HepG2 (cell line): ENCODE results near the gene FXYD6. TPM values are rescaled to one million over a fixed set of nuclear protein-coding genes. Genes with fewer than 3 reads are reported as not detected.
A peak's percentile ranks its signal among the peaks of the same experiment; 100 is the strongest.

ENCODE experiments used
- ATAC-seq: fragments of 200-7000 bp; cut with Tn5 transposase; 3 replicates; pipeline ENCODE4 v1.9.1; 2020; ENCODE audit warnings: mild to moderate bottlenecking, moderate library complexity
- BruUV-seq: library from RNA; stranded (reverse); fragments of 400-500 nt; replicated peaks from 2 replicates; lab custom pipeline; 2021; lab: Mats Ljungman, UMichigan
- CTCF ChIA-PET: fragments of 300-600 bp; formaldehyde crosslinking; extraction: SDS; loops from one replicate; lab custom pipeline; 2021; ENCODE audit warnings: low total read pairs, inconsistent platforms, low intra/inter-chr PET ratio; lab: Yijun Ruan, JAX
- POLR2A ChIA-PET: fragments of 350-600 bp; sonication (Branson Sonifier 250); formaldehyde crosslinking; loops from one replicate; lab custom pipeline; 2020; ENCODE audit warnings: antibody characterized with exemption, inconsistent platforms; lab: Yijun Ruan, JAX
- DNase-seq: peaks from one replicate; pipeline ENCODE4 v3.0.0-alpha.2; 2015; ENCODE audit warnings: low spot score
- FAIRE-seq: peaks from 3 replicates; lab custom pipeline; 2011; peaks lifted over from hg19 to GRCh38; lab: Jason Lieb, UNC
- H2AFZ ChIP-seq: one replicate; pipeline ENCODE4 v1.6.1; 2011; ENCODE audit warnings: low read length, inconsistent platforms
- H3K27ac ChIP-seq: fragments of 300-600 bp; 3 replicates; pipeline ENCODE4 v1.8.0; 2011; ENCODE audit warnings: mixed run types, mild to moderate bottlenecking, mixed read lengths, low read length, inconsistent platforms; ENCODE audit not compliant: insufficient read depth; ENCODE audit errors: extremely low read length
- H3K27me3 ChIP-seq, 2 experiments: fragments of 200-600 bp in 1 of 2; 2 replicates in 1 of 2; 3 replicates in 1 of 2; pipeline versions ENCODE4 v1.6.0 to v1.8.0; 2011; ENCODE audit warnings: low read length in 2 of 2, mild to moderate bottlenecking in 2 of 2, moderate library complexity in 2 of 2, inconsistent platforms in 1 of 2; ENCODE audit not compliant: insufficient read depth in 2 of 2, control insufficient read depth in 1 of 2
- H3K36me3 ChIP-seq, 2 experiments: fragments of 200-600 bp in 1 of 2; replicated peaks in 1 of 2; 2 replicates in 1 of 2; 3 replicates in 1 of 2; pipeline versions ENCODE4 v1.5.1 to v1.8.0; 2011; ENCODE audit warnings: low read length in 2 of 2, inconsistent platforms in 1 of 2; ENCODE audit not compliant: insufficient read depth in 2 of 2, control insufficient read depth in 1 of 2
- H3K4me1 ChIP-seq: 2 replicates; pipeline ENCODE4 v1.5.1; 2012; ENCODE audit warnings: low read length, inconsistent platforms; ENCODE audit not compliant: insufficient read depth
- H3K4me2 ChIP-seq: 2 replicates; pipeline ENCODE4 v1.6.0; 2011; ENCODE audit warnings: low read depth, low read length, inconsistent platforms
- H3K4me3 ChIP-seq, 3 experiments: fragments of 200-600 bp in 1 of 3; sonication (generic), shearing (Covaris generic) in 1 of 3; replicated peaks in 1 of 3; 2 replicates each; pipeline ENCODE4 v1.5.1; 2011 to 2016; ENCODE audit warnings: low read length in 3 of 3, inconsistent platforms in 2 of 3, low read depth in 2 of 3, mild to moderate bottlenecking in 2 of 3, control low read depth in 1 of 3, mixed read lengths in 1 of 3; ENCODE audit not compliant: insufficient read depth in 1 of 3
- H3K79me2 ChIP-seq: one replicate; pipeline ENCODE4 v1.6.1; 2011; ENCODE audit warnings: low read length, inconsistent platforms; ENCODE audit not compliant: insufficient read depth
- H3K9ac ChIP-seq: 2 replicates; pipeline ENCODE4 v1.6.0; 2011; ENCODE audit warnings: mild to moderate bottlenecking, low read depth, low read length, inconsistent platforms; ENCODE audit not compliant: insufficient read depth
- H3K9me3 ChIP-seq: 2 replicates; pipeline ENCODE4 v1.5.1; 2012; ENCODE audit warnings: mild to moderate bottlenecking, low read length
- H4K20me1 ChIP-seq: 2 replicates; pipeline ENCODE4 v1.6.0; 2011; ENCODE audit warnings: inconsistent platforms, mild to moderate bottlenecking, low read length, moderate library complexity; ENCODE audit not compliant: insufficient read depth
- CEBPB ChIP-seq: IDR thresholded peaks from 2 replicates; pipeline ENCODE4 v1.6.1; 2011; ENCODE audit warnings: low read depth, low read length, improper control_type of control experiment, borderline replicate concordance
- NCOA2 ChIP-seq: sonication (generic); formaldehyde crosslinking; IDR thresholded peaks from 2 replicates; pipeline ENCODE4 v1.8.0; 2022; ENCODE audit warnings: inconsistent platforms
- SRSF1 ChIP-seq: fragments of 200-400 bp; formaldehyde crosslinking; optimal IDR thresholded peaks from 2 replicates; pipeline ENCODE3; 2017; ENCODE audit warnings: mild to moderate bottlenecking, low read depth, low read length, moderate library complexity
- TEF ChIP-seq: sonication (generic); formaldehyde crosslinking; IDR thresholded peaks from 2 replicates; pipeline ENCODE4 v1.5.0; 2020; ENCODE audit warnings: missing genetic modification reagents
- ZBTB26 ChIP-seq: IDR thresholded peaks from 2 replicates; pipeline ENCODE4 v1.6.1; 2016; ENCODE audit warnings: missing compliant biosample characterization, missing genetic modification reagents, borderline replicate concordance
- ZNF17 ChIP-seq: sonication (generic); formaldehyde crosslinking; IDR thresholded peaks from 2 replicates; pipeline ENCODE4 v1.5.0; 2020; ENCODE audit warnings: mild to moderate bottlenecking, missing genetic modification reagents
- ZNF326 ChIP-seq: sonication (generic); formaldehyde crosslinking; IDR thresholded peaks from 2 replicates; pipeline ENCODE4 v1.4.0; 2020; ENCODE audit warnings: missing genetic modification reagents, borderline replicate concordance
- ZNF34 ChIP-seq: sonication (generic); formaldehyde crosslinking; IDR thresholded peaks from 2 replicates; pipeline ENCODE4 v1.4.0; 2020; ENCODE audit warnings: mild to moderate bottlenecking, missing genetic modification reagents, borderline replicate concordance
- ZNF619 ChIP-seq: sonication (generic); formaldehyde crosslinking; IDR thresholded peaks from 2 replicates; pipeline ENCODE4 v1.4.0; 2020; ENCODE audit warnings: mild to moderate bottlenecking, missing genetic modification reagents
- ZSCAN21 ChIP-seq: sonication (generic); formaldehyde crosslinking; IDR thresholded peaks from 2 replicates; pipeline ENCODE4 v1.8.0; 2022; ENCODE audit warnings: mild to moderate bottlenecking, missing genetic modification reagents, moderate library complexity, borderline replicate concordance
- ZSCAN22 ChIP-seq: sonication (generic); formaldehyde crosslinking; IDR thresholded peaks from 2 replicates; pipeline ENCODE4 v1.4.0; 2020; ENCODE audit warnings: mild to moderate bottlenecking, missing genetic modification reagents
- WGBS: methylation state at CpG from one replicate; pipeline ENCODE4 v1.1.6; 2017; ENCODE audit warnings: low lambda C conversion rate; 5-methylcytosine and 5-hydroxymethylcytosine counted together
- in situ Hi-C: cut with HindIII; loops from 2 replicates; pipeline ENCODE4 v1.10.0; 2017; ENCODE audit warnings: low pct_unique_long_range_greater_than_20kb; ENCODE audit not compliant: extremely low pct_ligation_motif_present
- intact Hi-C: fragments of 100-400 bp; cut with micrococcal nuclease; formaldehyde crosslinking; loops from one replicate; pipeline ENCODE4 v1.10.0; 2022; ENCODE audit not compliant: unreplicated experiment
- polyA plus RNA-seq, 8 experiments: library from polyadenylated mRNA; depleted of rRNA in 3 of 8; stranded (reverse) in 7 of 8; unstranded in 1 of 8; fragments of >200 nt; fragmentation: Illumina TruSeq in 4 of 8; extraction: Trizol in 4 of 8; gene quantifications; 2 replicates each; pipeline versions ENCODE4 v1.2.1 to v1.2.3, GENCODE V29; 2011 to 2016; ENCODE audit warnings: low read depth in 4 of 8, missing spikeins in 1 of 8, mixed read lengths in 1 of 8; ENCODE audit not compliant: insufficient read depth in 1 of 8
- total RNA-seq, 5 experiments: library from RNA; depleted of rRNA; stranded (reverse); fragments of >200 nt; fragmentation: Illumina TruSeq; extraction: Trizol; gene quantifications; 2 replicates each; pipeline ENCODE4 v1.2.3, GENCODE V29; 2016; ENCODE audit warnings: low read depth in 1 of 5

The FXYD6 gene
- total and polyA plus RNA-seq, 2 of the 13 experiments (the other 11 are each of a cell fraction or from before 2014, with no cell fraction given) = not detected

GRCh38 chr11:117836077-117836960 is 40.1 kb downstream of the FXYD6 start:
- ChIA-PET POLR2A (no interaction called here), CTCF (no interaction called here)
- DNase-seq (no peak), ATAC-seq (no peak), FAIRE-seq (no peak)
- no peaks in the 10 kb centered on the region for H3K9me3 ChIP-seq
- intact Hi-C loops = no loop called here
- H3K4me2 ChIP-seq = no peak overlapping the region
- H3K9ac ChIP-seq = no peak overlapping the region
- H3K4me3 ChIP-seq = no peak overlapping the region
- H3K36me3 ChIP-seq = no peaks in the 10 kb centered on the region
- TF ChIP-seq SRSF1 = no peak
- 0 out of 2 replicates have a peak, but pooled peaks have one; percentile 3 for TF ChIP-seq CEBPB
- H3K79me2 ChIP-seq = no peaks in the 10 kb centered on the region
- BruUV-seq = no TSS peak
- WGBS = 48% methylated on average over 14 of the region's 14 CpGs
- peaks cover 13 to 62% of the 10 kb centered on the region in 2 experiments; a peak in 4 of 5 replicates for H3K27me3 ChIP-seq
- in situ Hi-C loops = loop anchor here (10.0 kb wide), 1 partner anchor 218 kb away; no protein-coding TSS in a partner anchor
- no peak overlapping the region for H2AFZ ChIP-seq
- H3K27ac ChIP-seq = no peak overlapping the region
- H3K4me1 ChIP-seq = peaks cover 35% of the 10 kb centered on the region
- H4K20me1 ChIP-seq = no peaks in the 10 kb centered on the region

- in situ Hi-C loops = loop anchor here (10.0 kb wide), 1 partner anchor 219 kb away; no protein-coding TSS in a partner anchor
- CTCF ChIA-PET = no interaction called here
- 69% methylated on average over 8 of the region's 8 CpGs for WGBS
Observed at GRCh38 chr11:117835576-117835975, 40.9 kb downstream of the FXYD6 start.

More at GRCh38 chr11:117835576-117835975, 40.9 kb downstream of the FXYD6 start:
- H3K27me3 ChIP-seq = peaks cover 10 to 57% of the 10 kb centered on the region in 2 experiments; a peak in 4 of 5 replicates
- H3K4me2 ChIP-seq = no peak overlapping the region
- H3K27ac ChIP-seq = no peak overlapping the region
- peaks cover 42% of the 10 kb centered on the region for H3K4me1 ChIP-seq
- no peaks in the 10 kb centered on the region for H3K9me3 ChIP-seq
- H3K36me3 ChIP-seq = no peaks in the 10 kb centered on the region
- no peak for DNase-seq
- no peak overlapping the region for H3K9ac ChIP-seq
- BruUV-seq = no TSS peak
- no peak overlapping the region for H2AFZ ChIP-seq
- TF ChIP-seq ZSCAN22 (no peak), ZBTB26 (CRISPR knock-in tag) (no peak), ZNF34 (CRISPR knock-in tag) (no peak), ZSCAN21 (no peak), ZNF619 (CRISPR knock-in tag) (no peak), TEF (CRISPR knock-in tag) (no peak), NCOA2 (no peak), ZNF17 (no peak), ZNF326 (CRISPR knock-in tag) (no peak)
- TF ChIP-seq, all 625 proteins: peak for 0
- Histone ChIP-seq H3K79me2 (no peaks in the 10 kb centered on the region), H4K20me1 (no peaks in the 10 kb centered on the region), H3K4me3 (no peak overlapping the region)
- POLR2A ChIA-PET = no interaction called here
- no peak for FAIRE-seq
- intact Hi-C loops = no loop called here
- ATAC-seq = no peak
